PC-9 (cell line): ENCODE data around the gene USP46.

Experiments used
- CTCF ChIP-seq: fragments of 200-600 bp; sonication (generic); conservative IDR thresholded peaks from 2 replicates; pipeline ENCODE4 v1.6.1; 2017; ENCODE audit warnings: mixed run types, antibody characterized with exemption, mild to moderate bottlenecking, moderate library complexity
- EZH2 ChIP-seq: fragments of 200-600 bp; sonication (generic); IDR thresholded peaks from 2 replicates; pipeline ENCODE4 v1.8.0; 2017; ENCODE audit warnings: antibody characterized with exemption, low read depth

GRCh38 chr4:52676536-52676935 is 17.4 kb upstream of the USP46 start:
- TF ChIP-seq CTCF (no peak), EZH2 (no peak)
